Stimulated activated naive CD8-positive, alpha-beta T cell treated with anti-CD3 and anti-CD28 coated beads, Interleukin-15, amount 100 ng/mL, for 72 hours (primary cell): ENCODE measurements around the gene TTC39C.
"Not testable (repeated sequence)": the region's sequence is repeated elsewhere in the genome, so short reads cannot be mapped to it uniquely, and the experiment has no call there.

Source experiments
- ATAC-seq: fragments of 150-1000 bp; cut with Tn5 transposase; 2 replicates; pipeline ENCODE4 v1.10.0; 2021; ENCODE audit warnings: mild to moderate bottlenecking, moderate library complexity
- DNase-seq, 2 donors: peaks; one replicate each; pipeline ENCODE4 v3.0.0; 2021 to 2022
- H3K27ac Mint-ChIP-seq, 2 donors: one replicate each; pipeline ENCODE4 v1.8.0; 2022; ENCODE audit warnings: mild to moderate bottlenecking in 2 of 2, mixed read lengths in 2 of 2, moderate library complexity in 2 of 2
- H3K27me3 Mint-ChIP-seq: one replicate; pipeline ENCODE4 v1.8.0; 2022; ENCODE audit warnings: mixed read lengths
- H3K4me1 Mint-ChIP-seq: one replicate; pipeline ENCODE4 v1.8.0; 2022; ENCODE audit warnings: mild to moderate bottlenecking, mixed read lengths
- H3K4me3 Mint-ChIP-seq, 2 donors: one replicate each; pipeline ENCODE4 v1.8.0; 2022; ENCODE audit warnings: mild to moderate bottlenecking in 2 of 2, mixed read lengths in 2 of 2, moderate library complexity in 1 of 2
- H3K9me3 Mint-ChIP-seq, 2 donors: one replicate each; pipeline ENCODE4 v1.8.0; 2022; ENCODE audit warnings: mixed read lengths in 2 of 2

Gene TTC39C

GRCh38 chr18:24022161-24022560 is 7.6 kb downstream of the TTC39C start:
- DNase-seq, result no peak

GRCh38 chr18:24023185-24023814 is 8.7 kb downstream of the TTC39C start:
- Mint-ChIP-seq H3K4me1 (peaks cover 93% of the 10 kb centered on the region), H3K27ac (no peak overlapping the region), H3K4me3 (no peak overlapping the region), H3K27me3 (no peaks in the 10 kb centered on the region), H3K9me3 (no peaks in the 10 kb centered on the region)
- no peak for DNase-seq
- no peak for ATAC-seq

More at GRCh38 chr18:24022161-24022560, 7.6 kb downstream of the TTC39C start:
- peaks cover 93% of the 10 kb centered on the region for H3K4me1 Mint-ChIP-seq
- ATAC-seq, result no peak
- H3K27ac Mint-ChIP-seq, result peak overlapping the region in 1 of 2 donors; percentile 16
- H3K27me3 Mint-ChIP-seq, result no peaks in the 10 kb centered on the region
- peak overlapping the region in 1 of 2 donors; percentile 96 for H3K4me3 Mint-ChIP-seq
- H3K9me3 Mint-ChIP-seq, result no peaks in the 10 kb centered on the region

- DNase-seq (no peak), ATAC-seq (no peak)
- H3K4me3 Mint-ChIP-seq, result peak overlapping the region; percentile 7 to 50
- H3K27me3 Mint-ChIP-seq, result no peaks in the 10 kb centered on the region
- H3K27ac Mint-ChIP-seq, result peak overlapping the region in 1 of 2 donors; percentile 47
- no peaks in the 10 kb centered on the region for H3K9me3 Mint-ChIP-seq
- peaks cover 91% of the 10 kb centered on the region for H3K4me1 Mint-ChIP-seq
Measured at GRCh38 chr18:24024425-24024824, 9.9 kb downstream of the TTC39C start.

- Mint-ChIP-seq H3K4me1 (peaks cover 85% of the 10 kb centered on the region), H3K27ac (no peak overlapping the region)
- peak; percentile 22 for ATAC-seq
Measured at GRCh38 chr18:24026457-24026856, 11.9 kb downstream of the TTC39C start.

GRCh38 chr18:24027156-24027827 is 12.7 kb downstream of the TTC39C start:
- H3K9me3 Mint-ChIP-seq, result no peaks in the 10 kb centered on the region
- ATAC-seq (no peak), DNase-seq (no peak)
- H3K27me3 Mint-ChIP-seq, result no peaks in the 10 kb centered on the region
- H3K4me1 Mint-ChIP-seq, result peaks cover 85% of the 10 kb centered on the region
- H3K27ac Mint-ChIP-seq, result no peak overlapping the region
- no peak overlapping the region for H3K4me3 Mint-ChIP-seq

More at GRCh38 chr18:24026457-24026856, 11.9 kb downstream of the TTC39C start:
- H3K4me3 Mint-ChIP-seq, result no peak overlapping the region
- DNase-seq, result no peak
- no peaks in the 10 kb centered on the region for H3K27me3 Mint-ChIP-seq
- H3K9me3 Mint-ChIP-seq, result no peaks in the 10 kb centered on the region

- DNase-seq, ATAC-seq, H3K9me3 Mint-ChIP-seq, H3K4me3 Mint-ChIP-seq, H3K27me3 Mint-ChIP-seq: not testable (repeated sequence)
- Mint-ChIP-seq H3K27ac (peak overlapping the region in 1 of 2 donors; percentile 48), H3K4me1 (peaks cover 83% of the 10 kb centered on the region)
Measured at GRCh38 chr18:24028946-24029345, 14.4 kb downstream of the TTC39C start.

GRCh38 chr18:24031318-24031717 is 16.8 kb downstream of the TTC39C start:
- ATAC-seq, result no peak
- Mint-ChIP-seq H3K27ac (no peak overlapping the region), H3K27me3 (no peaks in the 10 kb centered on the region), H3K9me3 (no peaks in the 10 kb centered on the region), H3K4me3 (no peak overlapping the region), H3K4me1 (peaks cover 75% of the 10 kb centered on the region)
- DNase-seq, result no peak

- peak; percentile 50 for ATAC-seq
Measured at GRCh38 chr18:24031916-24032315, 17.4 kb downstream of the TTC39C start.

GRCh38 chr18:24033641-24034412 is 19.3 kb downstream of the TTC39C start:
- peak; percentile 61 for ATAC-seq
- Mint-ChIP-seq H3K4me1 (peaks cover 71% of the 10 kb centered on the region), H3K4me3 (no peak overlapping the region), H3K27ac (peak overlapping the region in 1 of 2 donors; percentile 42), H3K9me3 (no peaks in the 10 kb centered on the region), H3K27me3 (no peaks in the 10 kb centered on the region)
- DNase-seq, result no peak

More at GRCh38 chr18:24031916-24032315, 17.4 kb downstream of the TTC39C start:
- DNase-seq, result no peak
- Mint-ChIP-seq H3K9me3 (no peaks in the 10 kb centered on the region), H3K27me3 (no peaks in the 10 kb centered on the region), H3K4me3 (no peak overlapping the region), H3K27ac (no peak overlapping the region), H3K4me1 (peaks cover 74% of the 10 kb centered on the region)

GRCh38 chr18:24035316-24035715 is 20.8 kb downstream of the TTC39C start:
- DNase-seq (no peak), ATAC-seq (no peak)
- Mint-ChIP-seq H3K9me3 (no peaks in the 10 kb centered on the region), H3K27me3 (no peaks in the 10 kb centered on the region), H3K4me1 (peaks cover 68% of the 10 kb centered on the region), H3K27ac (no peak overlapping the region), H3K4me3 (no peak overlapping the region)

GRCh38 chr18:24039671-24040070 is 25.1 kb downstream of the TTC39C start:
- Mint-ChIP-seq H3K4me3 (peak overlapping the region in 1 of 2 donors; percentile 5), H3K4me1 (peaks cover 72% of the 10 kb centered on the region), H3K27ac (no peak overlapping the region), H3K9me3 (no peaks in the 10 kb centered on the region), H3K27me3 (no peaks in the 10 kb centered on the region)
- DNase-seq (no peak), ATAC-seq (no peak)

GRCh38 chr18:24041691-24042090 is 27.1 kb downstream of the TTC39C start:
- Mint-ChIP-seq H3K4me3 (no peak overlapping the region), H3K27me3 (no peaks in the 10 kb centered on the region), H3K27ac (no peak overlapping the region), H3K9me3 (no peaks in the 10 kb centered on the region), H3K4me1 (peaks cover 66% of the 10 kb centered on the region)
- ATAC-seq (no peak), DNase-seq (no peak)

GRCh38 chr18:24043403-24043802 is 28.8 kb downstream of the TTC39C start:
- Mint-ChIP-seq H3K27me3 (no peaks in the 10 kb centered on the region), H3K27ac (no peak overlapping the region), H3K4me3 (no peak overlapping the region), H3K9me3 (no peaks in the 10 kb centered on the region), H3K4me1 (peaks cover 60% of the 10 kb centered on the region)
- DNase-seq (no peak), ATAC-seq (no peak)

GRCh38 chr18:24048261-24048660 is 33.7 kb downstream of the TTC39C start:
- Mint-ChIP-seq H3K9me3 (no peaks in the 10 kb centered on the region), H3K4me3 (no peak overlapping the region), H3K4me1 (peaks cover 71% of the 10 kb centered on the region), H3K27ac (no peak overlapping the region), H3K27me3 (no peaks in the 10 kb centered on the region)
- DNase-seq (no peak), ATAC-seq (no peak)

- Mint-ChIP-seq H3K4me3 (peak overlapping the region; percentile 24 to 44), H3K4me1 (peaks cover 71% of the 10 kb centered on the region), H3K9me3 (no peaks in the 10 kb centered on the region), H3K27ac (no peak overlapping the region), H3K27me3 (no peaks in the 10 kb centered on the region)
- ATAC-seq (no peak), DNase-seq (no peak)
Measured at GRCh38 chr18:24049142-24049541, 34.6 kb downstream of the TTC39C start.
